ENCODE measurements around the gene SPNS2. TPM values are rescaled to one million over a fixed set of nuclear protein-coding genes. Genes with fewer than 3 reads are reported as not detected.

The SPNS2 gene
- polyA plus RNA-seq, 5 donors = 17.3 to 30.7 (median 23.5) TPM

GRCh38 chr17:4535667-4536258, 37.1 kb downstream of the SPNS2 start:
- DNase-seq = no peak

DNA sequence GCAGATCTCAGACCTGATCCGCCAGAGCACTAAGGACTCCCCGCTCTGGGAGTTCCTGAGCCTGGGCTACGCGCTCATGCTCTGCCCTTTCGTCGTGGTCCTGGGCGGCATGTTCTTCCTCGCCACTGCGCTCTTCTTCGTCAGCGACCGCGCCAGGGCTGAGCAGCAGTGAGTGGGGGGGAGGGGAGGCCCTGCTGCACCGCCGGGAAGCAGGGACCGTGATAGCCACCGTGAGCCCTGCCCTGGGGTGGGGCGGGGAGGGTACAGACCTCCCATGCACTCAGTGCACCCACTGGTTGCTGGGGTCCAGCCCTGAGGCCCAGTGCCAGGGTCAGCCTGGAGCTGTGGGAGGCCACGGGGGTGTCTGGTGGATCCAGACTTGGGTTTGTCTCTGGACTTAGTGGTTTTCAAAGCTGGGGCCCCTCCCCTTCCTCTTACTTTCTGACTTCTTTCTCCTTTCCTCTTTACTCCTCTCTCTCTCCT, 37.6 kb downstream of the SPNS2 start:
- no peak for DNase-seq

- DNase-seq = no peak
Observed at GRCh38 chr17:4536742-4537411, 38.2 kb downstream of the SPNS2 start.

DNA sequence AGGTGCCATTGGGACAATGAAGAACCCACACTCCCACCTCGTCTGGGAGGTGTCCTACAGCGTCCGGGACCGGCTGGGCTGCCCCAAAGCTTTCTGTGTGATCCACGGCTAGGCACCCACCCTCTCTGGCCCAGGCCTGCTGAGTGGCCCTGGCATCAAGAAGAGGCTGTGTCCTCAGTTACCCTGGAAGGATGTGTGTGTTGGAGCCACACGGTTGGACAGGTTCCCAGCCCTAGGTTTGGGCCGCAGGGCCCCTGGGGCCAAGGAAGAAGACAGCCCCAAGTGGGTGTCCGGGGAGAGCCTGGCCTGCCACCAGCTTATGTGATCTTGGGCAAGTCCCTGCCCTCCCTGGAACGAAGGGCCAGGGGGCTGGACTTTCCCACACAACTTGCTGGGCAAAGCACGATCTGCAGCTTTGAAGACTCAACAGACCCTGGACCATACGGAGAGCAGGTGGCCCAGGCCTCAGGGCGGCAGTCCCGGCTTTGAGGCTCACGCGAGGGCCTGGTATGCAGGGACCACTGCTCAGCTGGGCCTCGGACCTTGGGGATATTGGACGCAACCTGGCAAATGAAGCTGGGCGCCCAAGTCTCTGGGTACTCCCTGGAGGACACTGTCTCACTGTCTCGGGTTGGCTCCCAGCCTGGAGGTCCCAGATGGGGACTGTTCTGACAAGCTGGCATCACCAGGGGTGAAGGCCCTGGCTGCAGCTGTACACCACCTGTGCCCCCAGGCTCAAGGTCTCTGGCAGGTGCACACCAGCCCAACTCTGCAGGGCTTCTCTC, 39.0 kb downstream of the SPNS2 start:
- no peak for DNase-seq

- no peak for DNase-seq
Observed at GRCh38 chr17:4538236-4539002, 39.7 kb downstream of the SPNS2 start.

- DNase-seq = no peak
Observed at GRCh38 chr17:4539025-4539424, 40.3 kb downstream of the SPNS2 start.

DNA sequence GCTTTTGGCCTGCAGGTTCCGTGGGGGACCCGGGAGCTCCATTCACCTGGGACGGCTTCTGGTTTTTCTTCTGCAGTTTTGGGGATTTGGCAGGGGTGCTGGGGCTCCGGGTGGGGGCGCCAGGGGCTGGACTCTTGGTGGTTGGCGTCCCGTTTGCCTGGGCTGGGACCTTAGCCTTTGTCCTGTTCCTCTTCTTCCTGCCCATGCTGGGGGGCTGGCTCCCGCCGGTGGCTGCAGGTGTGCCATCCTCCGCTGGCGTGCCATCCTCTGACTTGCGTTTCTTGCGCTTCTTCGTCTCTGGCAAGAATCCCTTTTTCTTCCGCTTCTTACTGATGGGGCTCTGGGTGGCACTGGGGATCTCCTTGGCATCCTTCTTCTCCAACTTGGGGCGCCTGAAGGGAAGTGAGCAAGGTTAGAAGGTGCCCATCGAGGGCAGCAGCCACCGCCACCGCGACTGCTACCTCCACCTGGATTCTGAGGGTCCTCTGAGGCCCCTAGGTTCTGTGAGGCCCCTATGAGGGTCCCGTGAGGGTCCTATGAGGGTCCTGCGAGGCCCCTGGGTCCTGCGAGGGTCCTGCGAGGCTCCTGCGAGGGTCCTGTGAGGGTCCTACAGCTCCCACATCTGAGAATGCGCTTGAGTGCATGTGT, 41.0 kb downstream of the SPNS2 start:
- no peak for DNase-seq

- DNase-seq = no peak
Observed at GRCh38 chr17:4540224-4540651, 41.6 kb downstream of the SPNS2 start.

GRCh38 chr17:4540687-4541327, 42.1 kb downstream of the SPNS2 start:
- no peak for DNase-seq

DNA sequence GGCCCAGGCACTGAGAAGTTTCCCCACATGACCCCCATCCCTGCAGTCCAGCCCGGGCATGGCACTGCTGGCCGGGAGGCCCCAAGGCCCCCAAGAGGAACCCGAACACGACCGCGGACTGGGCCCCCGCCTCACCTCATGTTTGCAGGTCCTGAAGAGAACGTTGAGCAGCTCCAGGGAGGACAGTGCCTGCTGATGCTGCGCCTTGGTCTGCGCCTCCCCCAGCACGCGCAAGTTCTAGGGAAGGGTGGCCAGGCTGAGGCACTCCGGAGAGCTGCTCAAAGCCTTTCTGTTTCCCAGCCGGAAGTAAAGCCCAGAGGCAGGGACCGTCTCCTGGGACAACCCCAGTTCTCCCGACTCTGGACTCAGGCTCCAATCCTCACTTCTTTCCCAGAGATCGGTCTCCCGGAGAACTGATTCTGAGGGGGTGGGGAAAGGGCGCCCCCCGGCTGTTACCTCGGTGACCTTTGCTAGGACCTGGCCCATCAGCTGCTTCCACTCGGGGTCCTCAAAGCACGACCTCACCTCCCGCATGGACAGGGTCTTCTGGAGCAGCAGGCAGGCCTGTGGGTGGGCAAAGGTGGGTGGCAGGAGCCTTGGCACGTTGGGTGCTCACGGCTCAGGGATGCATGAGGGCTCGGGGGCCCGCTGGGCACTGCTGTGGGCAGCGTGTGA, 42.8 kb downstream of the SPNS2 start:
- DNase-seq = no peak

- no peak for DNase-seq
Observed at GRCh38 chr17:4542003-4542725, 43.5 kb downstream of the SPNS2 start.

DNA sequence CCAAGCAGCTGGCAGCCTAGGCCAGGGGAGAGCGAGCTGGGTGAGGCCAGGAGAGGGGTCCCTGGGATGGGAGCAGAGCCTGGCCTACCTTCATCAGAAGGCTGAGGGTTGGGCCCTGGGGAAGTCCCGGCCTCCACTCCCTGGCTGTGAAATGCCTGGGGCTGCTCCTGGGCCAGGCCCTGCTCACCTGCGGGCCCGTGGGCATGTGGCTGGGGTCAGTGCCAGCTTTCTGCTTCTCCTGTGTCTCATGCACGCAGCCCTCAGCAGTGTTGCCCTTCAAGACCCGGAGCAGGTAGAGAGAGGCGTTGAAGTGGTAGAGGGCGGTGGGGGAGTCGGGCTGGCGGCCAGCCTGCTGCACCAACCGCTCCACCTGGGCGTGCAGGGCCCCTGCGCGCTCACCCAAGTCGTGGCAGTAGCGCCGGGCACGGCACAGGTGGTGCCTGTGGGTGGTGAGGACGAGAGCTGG, 44.1 kb downstream of the SPNS2 start:
- no peak for DNase-seq

GRCh38 chr17:4543557-4544026, 44.9 kb downstream of the SPNS2 start:
- no peak for DNase-seq

DNA sequence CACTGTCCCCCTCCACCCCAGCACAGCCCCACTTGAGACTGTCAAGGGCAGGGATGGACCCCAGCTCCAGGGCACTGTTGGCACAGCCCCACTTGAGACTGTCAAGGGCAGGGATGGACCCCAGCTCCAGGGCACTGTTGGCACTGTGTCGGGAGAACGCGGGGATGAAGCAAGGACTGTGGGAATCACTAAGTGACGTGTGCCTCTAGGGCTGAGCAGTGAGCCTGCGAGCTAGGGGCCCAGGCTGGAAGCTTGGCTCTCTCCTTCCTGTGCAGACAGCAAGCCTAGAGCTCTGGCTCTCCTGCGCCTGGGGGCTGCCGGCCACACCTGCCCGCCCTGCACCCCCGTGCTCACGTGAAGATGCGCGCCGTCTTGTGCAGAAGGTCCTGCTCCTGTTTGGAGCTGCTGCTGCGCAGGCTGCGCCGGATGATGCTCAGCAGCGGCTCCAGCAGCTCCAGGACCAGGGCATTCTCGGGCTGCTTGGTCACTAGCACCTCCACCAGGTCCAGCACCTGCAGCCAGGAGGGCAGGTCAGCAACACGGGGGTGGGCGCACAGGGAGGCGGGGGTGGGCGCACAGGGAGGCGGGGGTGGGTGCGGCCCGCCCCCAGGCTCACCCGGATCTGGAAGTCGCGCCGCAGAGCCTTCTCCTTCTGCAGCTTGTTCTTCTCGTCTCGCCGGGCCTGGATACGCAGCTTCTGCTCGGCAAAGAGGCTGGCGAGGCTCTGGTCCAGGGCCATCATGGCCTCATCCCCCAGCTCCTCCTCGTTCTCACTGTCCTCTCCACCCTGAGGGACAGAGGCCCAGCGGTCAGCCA, 45.7 kb downstream of the SPNS2 start:
- DNase-seq = no peak

GRCh38 chr17:4544951-4545216, 46.2 kb downstream of the SPNS2 start:
- no peak for DNase-seq

GRCh38 chr17:4545217-4545951, 46.7 kb downstream of the SPNS2 start:
- no peak for DNase-seq

DNA sequence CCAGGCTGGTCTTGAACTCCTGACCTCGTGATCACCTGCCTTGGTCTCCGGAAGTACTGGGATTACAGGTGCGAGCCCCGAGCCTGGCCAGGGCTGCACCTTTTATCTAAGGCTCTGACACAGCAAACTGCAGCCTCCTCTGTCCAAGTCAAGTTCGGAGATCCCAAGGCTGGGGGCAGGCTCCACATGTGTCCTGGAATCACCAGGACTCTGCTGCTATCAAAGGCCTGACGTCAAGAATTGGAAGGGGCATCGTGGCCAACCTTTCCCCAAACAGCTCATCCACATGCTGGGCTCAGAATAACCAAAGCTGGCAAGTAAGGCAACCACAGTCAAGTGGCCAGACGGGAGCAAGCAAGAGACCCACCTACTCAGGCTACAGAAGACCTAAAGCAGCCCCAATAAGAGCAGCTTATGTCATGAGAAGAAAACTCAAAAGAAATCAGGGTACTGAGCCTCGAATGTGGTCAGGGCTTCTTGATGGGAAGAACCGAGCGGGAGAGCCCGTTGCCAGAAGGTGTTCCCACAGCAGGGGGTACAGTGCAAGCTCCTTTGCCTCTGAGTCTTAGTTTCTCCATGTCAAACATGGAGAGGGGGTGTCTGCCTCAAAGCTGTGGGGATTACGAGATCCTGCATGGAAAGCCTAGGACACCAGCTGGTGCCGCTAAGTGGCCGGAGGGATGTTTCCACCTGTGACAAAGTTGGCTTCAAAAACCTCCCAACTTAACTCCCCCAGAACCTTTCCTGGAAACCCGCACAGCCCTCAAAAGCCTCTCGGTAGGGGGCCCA, 48.6 kb downstream of the SPNS2 start:
- DNase-seq = no peak

Data from right lung (tissue), 5 donors.